Stomach (tissue), 9 donors: ENCODE measurements around the gene ORAI3. TPM values are rescaled to one million over a fixed set of nuclear protein-coding genes. Genes with fewer than 3 reads are reported as not detected.

ENCODE experiments used
- DNase-seq, 2 donors: peaks; one replicate each; pipeline versions ENCODE4 v3.0.0 to v3.0.0-alpha.2; 2013 to 2019
- H3K27ac ChIP-seq, 5 donors: fragments of 200-600 bp in 4 of 5; sonication (generic) in 4 of 5; one replicate each; pipeline ENCODE4 v1.5.1; 2013 to 2019; ENCODE audit warnings: mild to moderate bottlenecking in 1 of 5, moderate library complexity in 1 of 5
- H3K27me3 ChIP-seq, 3 donors: fragments of 200-600 bp; sonication (generic); one replicate each; pipeline ENCODE4 v1.5.1; 2017 to 2019; ENCODE audit warnings: mixed run types in 1 of 3
- H3K36me3 ChIP-seq, 4 donors: fragments of 200-600 bp; sonication (generic); 1 replicate in 3 of 4; 2 replicates in 1 of 4; pipeline ENCODE4 v1.5.1; 2016 to 2019
- H3K4me1 ChIP-seq, 4 donors: fragments of 200-600 bp; sonication (generic); one replicate each; pipeline ENCODE4 v1.5.1; 2016 to 2019
- H3K4me3 ChIP-seq, 4 donors: fragments of 200-600 bp; sonication (generic) in 3 of 4; one replicate each; pipeline ENCODE4 v1.5.1; 2016 to 2019; ENCODE audit warnings: mild to moderate bottlenecking in 1 of 4
- H3K9me3 ChIP-seq, 4 donors: fragments of 200-600 bp; sonication (generic); one replicate each; pipeline ENCODE4 v1.5.1; 2016 to 2019
- EP300 ChIP-seq: sonication (generic); formaldehyde crosslinking; IDR thresholded peaks from one replicate; pipeline ENCODE4 v1.6.1; 2017; ENCODE audit warnings: antibody characterized with exemption
- POLR2A ChIP-seq, 4 donors: fragments of 450-650 bp; IDR thresholded peaks; one replicate each; pipeline ENCODE4 v1.6.1; 2016; ENCODE audit warnings: antibody characterized with exemption in 4 of 4, control low read depth in 2 of 4, mild to moderate bottlenecking in 1 of 4, moderate library complexity in 1 of 4
- POLR2AphosphoS5 ChIP-seq, 3 donors: sonication (generic); formaldehyde crosslinking; IDR thresholded peaks; one replicate each; pipeline ENCODE4 v1.6.1; 2016; ENCODE audit warnings: antibody characterized with exemption in 3 of 3
- WGBS, 5 donors: extraction: QIAGEN DNeasy Blood & Tissue Kit in 3 of 5; methylation state at CpG; one replicate each; pipeline versions ENCODE4 v1.1.5 to v1.1.7; 2013 to 2018; 5-methylcytosine and 5-hydroxymethylcytosine counted together
- intact Hi-C: fragments of 100-400 bp; cut with DNase I; formaldehyde crosslinking; loops from one replicate; pipeline ENCODE4 v1.15.1; 2023; ENCODE audit warnings: low total_unique reads
- polyA plus RNA-seq, 3 donors: library from polyadenylated mRNA; stranded (reverse); fragments of 200-250 nt; gene quantifications; one replicate each; pipeline ENCODE4 v1.2.3, GENCODE V29; 2013
- total RNA-seq, 5 donors: library from RNA; depleted of rRNA; stranded (reverse); fragments of >200 nt; gene quantifications; one replicate each; pipeline versions ENCODE4 v1.1.0 to v1.2.3, GENCODE V29; 2014 to 2016
- TF ChIP-seq, protein P1 (sequence below), 7 experiments: fragments of 450-650 bp in 4 of 7; fragments of 200-600 bp in 3 of 7; sonication (generic) in 3 of 7; IDR thresholded peaks; one replicate each; pipeline ENCODE4 v1.5.1; 2016 to 2019; ENCODE audit warnings: antibody characterized with exemption in 7 of 7, control low read depth in 2 of 7, mild to moderate bottlenecking in 1 of 7
- donor health status: healthy with polysubstance abuse.
- donor health status: Bipolar disorder and iron deficiency.
- donor health status: healthy.

The ORAI3 gene
- total and polyA plus RNA-seq, 8 donors: 6.7 to 26.0 (median 10.5) TPM; not detected in 1

DNA sequence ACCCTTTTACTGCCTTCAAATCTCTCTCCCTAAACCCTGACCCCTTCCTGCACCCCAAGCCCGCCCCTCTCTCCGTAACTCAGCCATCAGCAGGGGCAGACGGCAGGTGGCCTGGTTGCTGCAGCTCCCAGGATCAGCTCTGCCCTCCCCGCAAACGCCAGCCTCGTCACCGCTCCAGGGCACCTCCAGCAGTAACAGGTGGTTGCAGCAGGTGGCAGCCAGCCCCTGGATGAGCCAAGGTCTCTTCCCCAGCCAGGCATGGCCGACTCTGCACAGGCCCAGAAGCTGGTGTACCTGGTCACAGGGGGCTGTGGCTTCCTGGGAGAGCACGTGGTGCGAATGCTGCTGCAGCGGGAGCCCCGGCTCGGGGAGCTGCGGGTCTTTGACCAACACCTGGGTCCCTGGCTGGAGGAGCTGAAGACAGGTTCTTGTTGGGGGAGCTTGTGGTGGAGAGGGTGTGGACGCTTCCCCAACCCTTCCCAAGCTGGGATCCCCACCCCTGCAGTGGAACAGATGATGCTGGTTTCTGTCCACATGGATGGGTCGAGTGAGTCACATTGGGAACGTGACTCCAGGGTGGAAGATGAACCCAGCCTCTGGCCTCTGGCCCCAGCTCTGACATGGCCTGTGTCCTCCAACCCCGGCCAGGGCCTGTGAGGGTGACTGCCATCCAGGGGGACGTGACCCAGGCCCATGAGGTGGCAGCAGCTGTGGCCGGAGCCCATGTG lies 36.7 kb downstream of the ORAI3 start:
- intact Hi-C loops: no loop called here
- no peak for TF ChIP-seq POLR2AphosphoS5 (IDR thresholded peaks at IDR 0.05)
- TF ChIP-seq, protein P1, sequence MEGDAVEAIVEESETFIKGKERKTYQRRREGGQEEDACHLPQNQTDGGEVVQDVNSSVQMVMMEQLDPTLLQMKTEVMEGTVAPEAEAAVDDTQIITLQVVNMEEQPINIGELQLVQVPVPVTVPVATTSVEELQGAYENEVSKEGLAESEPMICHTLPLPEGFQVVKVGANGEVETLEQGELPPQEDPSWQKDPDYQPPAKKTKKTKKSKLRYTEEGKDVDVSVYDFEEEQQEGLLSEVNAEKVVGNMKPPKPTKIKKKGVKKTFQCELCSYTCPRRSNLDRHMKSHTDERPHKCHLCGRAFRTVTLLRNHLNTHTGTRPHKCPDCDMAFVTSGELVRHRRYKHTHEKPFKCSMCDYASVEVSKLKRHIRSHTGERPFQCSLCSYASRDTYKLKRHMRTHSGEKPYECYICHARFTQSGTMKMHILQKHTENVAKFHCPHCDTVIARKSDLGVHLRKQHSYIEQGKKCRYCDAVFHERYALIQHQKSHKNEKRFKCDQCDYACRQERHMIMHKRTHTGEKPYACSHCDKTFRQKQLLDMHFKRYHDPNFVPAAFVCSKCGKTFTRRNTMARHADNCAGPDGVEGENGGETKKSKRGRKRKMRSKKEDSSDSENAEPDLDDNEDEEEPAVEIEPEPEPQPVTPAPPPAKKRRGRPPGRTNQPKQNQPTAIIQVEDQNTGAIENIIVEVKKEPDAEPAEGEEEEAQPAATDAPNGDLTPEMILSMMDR (IDR thresholded peaks at IDR 0.05): peak in 1 of 7 experiments; percentile 32
- 37 to 55% (median 41%) methylated on average over 10 to 20 of the region's 20 CpGs for WGBS, 5 donors
- peak; percentile 81 to 91 for DNase-seq
- peaks cover 27 to 61% (median 54%) of the 10 kb centered on the region in 4 donors for H3K36me3 ChIP-seq
- peak overlapping the region; percentile 47 to 52 (median 48) for H3K4me3 ChIP-seq
- peaks cover 10 to 16% (median 13%) of the 10 kb centered on the region in 4 donors for H3K4me1 ChIP-seq
- H3K9me3 ChIP-seq: no peaks in the 10 kb centered on the region
- H3K27me3 ChIP-seq: no peaks in the 10 kb centered on the region
- peak overlapping the region; percentile 62 to 80 (median 78) for H3K27ac ChIP-seq

DNA sequence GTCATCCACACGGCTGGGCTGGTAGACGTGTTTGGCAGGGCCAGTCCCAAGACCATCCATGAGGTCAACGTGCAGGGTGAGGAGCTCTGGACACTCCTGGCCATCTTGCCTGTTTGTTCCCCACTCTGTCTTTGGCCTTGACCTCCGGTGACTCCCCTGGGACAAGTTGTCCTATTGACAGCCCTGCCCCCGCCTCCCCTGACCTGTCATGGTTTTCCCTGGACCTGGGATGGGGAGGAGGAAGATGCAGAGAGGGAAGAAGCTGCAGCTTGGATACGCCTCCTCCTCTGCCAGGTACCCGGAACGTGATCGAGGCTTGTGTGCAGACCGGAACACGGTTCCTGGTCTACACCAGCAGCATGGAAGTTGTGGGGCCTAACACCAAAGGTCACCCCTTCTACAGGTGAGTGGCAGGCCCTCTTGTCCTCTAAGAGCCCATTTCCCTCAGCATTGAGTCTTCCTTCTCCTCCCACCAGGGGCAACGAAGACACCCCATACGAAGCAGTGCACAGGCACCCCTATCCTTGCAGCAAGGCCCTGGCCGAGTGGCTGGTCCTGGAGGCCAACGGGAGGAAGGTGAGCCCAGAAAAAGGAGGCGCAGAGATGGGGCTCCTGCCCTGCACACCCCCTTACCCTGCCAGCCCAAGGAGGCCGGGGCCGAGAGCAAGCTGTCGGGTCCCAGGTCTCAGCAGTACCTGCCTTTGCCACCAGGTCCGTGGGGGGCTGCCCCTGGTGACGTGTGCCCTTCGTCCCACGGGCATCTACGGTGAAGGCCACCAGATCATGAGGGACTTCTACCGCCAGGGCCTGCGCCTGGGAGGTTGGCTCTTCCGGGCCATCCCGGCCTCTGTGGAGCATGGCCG lies 37.5 kb downstream of the ORAI3 start:
- peaks cover 19 to 53% (median 46%) of the 10 kb centered on the region in 4 donors for H3K36me3 ChIP-seq
- intact Hi-C loops: no loop called here
- H3K9me3 ChIP-seq: no peaks in the 10 kb centered on the region
- H3K27me3 ChIP-seq: no peaks in the 10 kb centered on the region
- 92 to 95% (median 93%) methylated on average over 18 to 29 of the region's 29 CpGs for WGBS, 5 donors
- peak overlapping the region in 1 of 4 donors; percentile 52 for H3K4me3 ChIP-seq
- no peak for DNase-seq
- TF ChIP-seq EP300 (no peak), POLR2AphosphoS5 (IDR thresholded peaks at IDR 0.05) (no peak), POLR2A (IDR thresholded peaks at IDR 0.05) (no peak)
- TF ChIP-seq, protein P1 (IDR thresholded peaks at IDR 0.05): no peak
- H3K4me1 ChIP-seq: peaks cover 10 to 16% (median 13%) of the 10 kb centered on the region in 4 donors
- peak overlapping the region in 2 of 5 donors; percentile 69 to 78 for H3K27ac ChIP-seq

DNA sequence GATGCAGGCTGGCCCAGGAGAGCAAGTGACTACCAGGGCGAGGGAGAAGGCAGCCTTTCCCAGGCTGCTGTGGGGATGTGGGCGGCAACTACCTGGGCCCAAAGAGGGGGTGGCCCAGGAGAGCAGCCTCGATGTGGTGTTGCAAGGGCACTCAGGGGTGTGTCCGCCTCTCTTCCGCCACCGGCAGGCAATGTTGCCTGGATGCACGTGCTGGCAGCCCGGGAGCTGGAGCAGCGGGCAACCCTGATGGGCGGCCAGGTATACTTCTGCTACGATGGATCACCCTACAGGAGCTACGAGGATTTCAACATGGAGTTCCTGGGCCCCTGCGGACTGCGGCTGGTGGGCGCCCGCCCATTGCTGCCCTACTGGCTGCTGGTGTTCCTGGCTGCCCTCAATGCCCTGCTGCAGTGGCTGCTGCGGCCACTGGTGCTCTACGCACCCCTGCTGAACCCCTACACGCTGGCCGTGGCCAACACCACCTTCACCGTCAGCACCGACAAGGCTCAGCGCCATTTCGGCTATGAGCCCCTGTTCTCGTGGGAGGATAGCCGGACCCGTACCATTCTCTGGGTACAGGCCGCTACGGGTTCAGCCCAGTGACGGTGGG lies 38.8 kb downstream of the ORAI3 start:
- Histone ChIP-seq H3K9me3 (no peaks in the 10 kb centered on the region), H3K27ac (no peak overlapping the region), H3K36me3 (peaks cover 11 to 40% (median 32%) of the 10 kb centered on the region in 4 donors), H3K4me1 (peaks cover 10 to 16% (median 13%) of the 10 kb centered on the region in 4 donors), H3K27me3 (no peaks in the 10 kb centered on the region), H3K4me3 (no peak overlapping the region)
- intact Hi-C loops: no loop called here
- WGBS, 5 donors: 91 to 95% (median 93%) methylated on average over 20 to 30 of the region's 30 CpGs
- DNase-seq: no peak
- TF ChIP-seq EP300: no peak
- TF ChIP-seq POLR2AphosphoS5 (IDR thresholded peaks at IDR 0.05): no peak
- TF ChIP-seq POLR2A (IDR thresholded peaks at IDR 0.05): no peak
- TF ChIP-seq, protein P1 (IDR thresholded peaks at IDR 0.05): no peak

DNA sequence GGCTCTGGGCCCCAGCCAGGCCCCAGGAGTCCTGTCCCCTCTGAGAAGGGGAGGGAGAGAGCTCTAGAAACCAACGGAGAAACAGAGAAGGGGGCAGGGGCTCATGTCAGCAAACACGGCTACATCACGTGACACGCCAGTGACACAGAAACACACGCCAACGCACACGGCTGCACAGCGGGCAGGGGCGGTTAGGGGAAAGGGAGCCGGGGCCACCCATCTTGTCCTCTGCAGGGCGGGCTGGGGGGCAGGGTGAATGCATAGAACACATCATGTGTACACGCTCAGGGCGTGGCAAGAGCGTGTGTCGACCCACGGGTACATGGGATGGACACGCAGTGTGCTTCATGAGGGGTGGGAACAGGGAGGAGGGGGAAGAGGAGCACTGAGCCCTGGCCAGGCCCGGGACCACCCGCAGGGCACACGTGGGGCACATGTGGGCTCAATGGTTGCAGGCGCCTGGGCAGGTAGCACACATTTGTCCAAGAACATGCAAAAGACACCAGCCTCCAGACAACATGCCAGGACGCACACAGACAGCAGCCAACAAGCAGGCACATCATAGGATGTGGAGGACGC lies 40.7 kb downstream of the ORAI3 start:
- Histone ChIP-seq H3K4me3 (no peak overlapping the region), H3K27ac (no peak overlapping the region), H3K27me3 (no peaks in the 10 kb centered on the region), H3K4me1 (peaks cover 10 to 15% (median 13%) of the 10 kb centered on the region in 4 donors), H3K9me3 (no peaks in the 10 kb centered on the region), H3K36me3 (peaks cover 0 to 21% (median 14%) of the 10 kb centered on the region in 4 donors)
- no peak for TF ChIP-seq POLR2A (IDR thresholded peaks at IDR 0.05)
- TF ChIP-seq, protein P1 (IDR thresholded peaks at IDR 0.05): no peak
- no peak for TF ChIP-seq POLR2AphosphoS5 (IDR thresholded peaks at IDR 0.05)
- no peak for TF ChIP-seq EP300
- WGBS, 5 donors: 80 to 85% (median 81%) methylated on average over 22 to 23 of the region's 23 CpGs
- intact Hi-C loops: no loop called here
- no peak for DNase-seq
